Neural crest cell (in vitro differentiated cells): Measurements from ENCODE around the gene LRRK1. TPM values are rescaled to one million over a fixed set of nuclear protein-coding genes. Genes with fewer than 3 reads are reported as not detected.
A peak's percentile ranks its signal among the peaks of the same experiment; 100 is the strongest.
"Not testable (repeated sequence)": the region's sequence is repeated elsewhere in the genome, so short reads cannot be mapped to it uniquely, and the experiment has no call there.

Source experiments
- DNase-seq: peaks from one replicate; pipeline ENCODE4 v3.0.0; 2021; ENCODE audit warnings: low read depth, mixed read lengths, low spot score
- H3K27ac Mint-ChIP-seq: one replicate; pipeline ENCODE4 v1.8.0; 2021; ENCODE audit warnings: mild to moderate bottlenecking, mixed read lengths; ENCODE audit not compliant: unreplicated experiment
- H3K27me3 Mint-ChIP-seq: 2 replicates; pipeline ENCODE4 v1.8.0; 2021; ENCODE audit warnings: low read depth, mild to moderate bottlenecking, mixed read lengths
- H3K36me3 Mint-ChIP-seq: 2 replicates; pipeline ENCODE4 v1.8.0; 2021; ENCODE audit warnings: low read depth, mild to moderate bottlenecking, mixed read lengths
- H3K4me1 Mint-ChIP-seq: 2 replicates; pipeline ENCODE4 v1.8.0; 2021; ENCODE audit warnings: mixed read lengths
- H3K4me3 Mint-ChIP-seq: one replicate; pipeline ENCODE4 v1.8.0; 2021; ENCODE audit warnings: mild to moderate bottlenecking, mixed read lengths
- H3K9me3 Mint-ChIP-seq: 2 replicates; pipeline ENCODE4 v1.8.0; 2021; ENCODE audit warnings: mixed read lengths
- total RNA-seq: library from RNA; stranded (reverse); gene quantifications from 2 replicates; pipeline ENCODE4 v1.2.1, GENCODE V29; 2021
- TF ChIP-seq, protein P1 (sequence below): fragments of 200-600 bp; sonication (generic); conservative IDR thresholded peaks from 2 replicates; pipeline ENCODE4 v1.5.0; 2021; ENCODE audit warnings: antibody characterized with exemption, mild to moderate bottlenecking

The LRRK1 gene
- total RNA-seq, 1 donor from 2014 or later, result 1.7 TPM

DNA sequence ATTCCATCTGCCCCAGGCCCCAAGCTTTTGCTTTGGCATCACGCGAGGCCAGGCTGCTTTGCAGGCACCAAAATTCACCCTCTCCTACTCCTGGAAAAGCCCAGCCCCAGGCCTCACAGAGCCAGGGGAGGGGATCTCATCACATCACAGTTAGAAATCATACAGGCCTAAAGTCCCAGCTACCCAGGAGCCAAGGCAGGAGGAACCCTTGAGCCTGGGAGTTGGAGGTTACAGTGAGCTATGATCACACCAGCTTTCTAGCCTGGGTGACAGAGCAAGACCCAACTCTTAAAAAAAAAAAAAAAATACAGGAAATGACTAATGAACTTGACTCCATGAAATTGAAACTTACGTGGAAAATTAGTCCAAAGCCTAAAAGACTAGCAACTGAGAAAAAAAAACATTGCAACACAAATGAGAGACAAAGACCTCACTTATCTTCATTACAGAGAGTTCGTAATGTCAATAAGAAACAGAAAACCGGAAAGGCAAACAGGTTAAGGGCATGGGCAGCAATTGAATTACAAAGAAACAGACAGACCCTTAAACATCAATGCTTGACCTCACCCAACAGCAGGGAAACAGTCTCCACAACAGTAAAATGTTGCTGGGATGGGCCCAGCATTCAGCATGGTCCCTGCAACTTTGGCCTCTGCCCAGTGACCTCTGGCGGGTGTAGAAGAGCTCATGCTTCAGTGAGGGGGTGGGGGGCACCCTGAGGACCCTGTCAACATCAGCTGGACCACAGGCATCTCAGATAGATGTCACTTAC is 151.5 kb downstream of the LRRK1 start:
- no peaks in the 10 kb centered on the region for H3K36me3 Mint-ChIP-seq
- no peaks in the 10 kb centered on the region for H3K9me3 Mint-ChIP-seq
- no peak for DNase-seq
- TF ChIP-seq, protein P1, sequence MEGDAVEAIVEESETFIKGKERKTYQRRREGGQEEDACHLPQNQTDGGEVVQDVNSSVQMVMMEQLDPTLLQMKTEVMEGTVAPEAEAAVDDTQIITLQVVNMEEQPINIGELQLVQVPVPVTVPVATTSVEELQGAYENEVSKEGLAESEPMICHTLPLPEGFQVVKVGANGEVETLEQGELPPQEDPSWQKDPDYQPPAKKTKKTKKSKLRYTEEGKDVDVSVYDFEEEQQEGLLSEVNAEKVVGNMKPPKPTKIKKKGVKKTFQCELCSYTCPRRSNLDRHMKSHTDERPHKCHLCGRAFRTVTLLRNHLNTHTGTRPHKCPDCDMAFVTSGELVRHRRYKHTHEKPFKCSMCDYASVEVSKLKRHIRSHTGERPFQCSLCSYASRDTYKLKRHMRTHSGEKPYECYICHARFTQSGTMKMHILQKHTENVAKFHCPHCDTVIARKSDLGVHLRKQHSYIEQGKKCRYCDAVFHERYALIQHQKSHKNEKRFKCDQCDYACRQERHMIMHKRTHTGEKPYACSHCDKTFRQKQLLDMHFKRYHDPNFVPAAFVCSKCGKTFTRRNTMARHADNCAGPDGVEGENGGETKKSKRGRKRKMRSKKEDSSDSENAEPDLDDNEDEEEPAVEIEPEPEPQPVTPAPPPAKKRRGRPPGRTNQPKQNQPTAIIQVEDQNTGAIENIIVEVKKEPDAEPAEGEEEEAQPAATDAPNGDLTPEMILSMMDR, result no peak
- peak overlapping the region; percentile 73 for H3K4me3 Mint-ChIP-seq
- H3K4me1 Mint-ChIP-seq, result peaks cover 71% of the 10 kb centered on the region
- H3K27me3 Mint-ChIP-seq, result peaks cover 7% of the 10 kb centered on the region
- peak overlapping the region; percentile 97 for H3K27ac Mint-ChIP-seq

GRCh38 chr15:101071651-101072050 is 152.5 kb downstream of the LRRK1 start:
- H3K27ac Mint-ChIP-seq, result peak overlapping the region; percentile 76

DNA sequence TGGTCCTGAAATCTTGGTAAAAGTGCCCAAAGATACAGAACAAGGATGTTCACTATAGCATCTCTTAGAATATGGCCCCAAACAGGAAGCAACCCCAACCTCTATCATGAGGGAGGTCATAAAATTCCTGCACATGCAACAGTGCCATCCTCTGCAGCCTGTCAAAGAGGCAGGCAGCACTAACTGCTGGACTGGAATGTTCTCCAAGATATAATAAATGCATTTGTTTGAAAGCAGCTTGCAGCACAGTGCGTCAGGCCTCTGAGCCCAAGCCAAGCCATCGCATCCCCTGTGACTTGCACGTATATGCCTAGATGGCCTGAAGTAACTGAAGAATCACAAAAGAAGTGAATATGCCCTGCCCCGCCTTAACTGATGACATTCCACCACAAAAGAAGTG is 153.1 kb downstream of the LRRK1 start:
- not testable (repeated sequence) for H3K36me3 Mint-ChIP-seq, H3K27ac Mint-ChIP-seq, DNase-seq, H3K27me3 Mint-ChIP-seq, H3K9me3 Mint-ChIP-seq, H3K4me3 Mint-ChIP-seq
- H3K4me1 Mint-ChIP-seq, result peaks cover 64% of the 10 kb centered on the region

More at GRCh38 chr15:101071651-101072050, 152.5 kb downstream of the LRRK1 start:
- DNase-seq, result no peak
- H3K4me1 Mint-ChIP-seq, result peaks cover 68% of the 10 kb centered on the region
- H3K4me3 Mint-ChIP-seq, result no peak overlapping the region
- TF ChIP-seq, protein P1, result no peak
- H3K36me3 Mint-ChIP-seq, result no peaks in the 10 kb centered on the region
- peaks cover 9% of the 10 kb centered on the region for H3K27me3 Mint-ChIP-seq
- H3K9me3 Mint-ChIP-seq, result no peaks in the 10 kb centered on the region

GRCh38 chr15:101077806-101078668 is 158.9 kb downstream of the LRRK1 start:
- H3K4me3 Mint-ChIP-seq, H3K9me3 Mint-ChIP-seq, DNase-seq, H3K36me3 Mint-ChIP-seq: not testable (repeated sequence)
- Mint-ChIP-seq H3K27ac (peak overlapping the region; percentile 19), H3K4me1 (peaks cover 31% of the 10 kb centered on the region), H3K27me3 (peaks cover 12% of the 10 kb centered on the region)

GRCh38 chr15:101078669-101079323 is 159.6 kb downstream of the LRRK1 start:
- Mint-ChIP-seq H3K27ac (peak overlapping the region; percentile 19), H3K27me3 (peaks cover 9% of the 10 kb centered on the region), H3K4me1 (peaks cover 23% of the 10 kb centered on the region), H3K36me3 (no peaks in the 10 kb centered on the region), H3K4me3 (no peak overlapping the region), H3K9me3 (no peaks in the 10 kb centered on the region)
- DNase-seq, result no peak
- TF ChIP-seq, protein P1, result no peak

GRCh38 chr15:101081900-101082299 is 162.7 kb downstream of the LRRK1 start:
- DNase-seq, result no peak
- no peaks in the 10 kb centered on the region for H3K36me3 Mint-ChIP-seq
- TF ChIP-seq, protein P1, result no peak
- peaks cover 21% of the 10 kb centered on the region for H3K4me1 Mint-ChIP-seq
- H3K4me3 Mint-ChIP-seq, result no peak overlapping the region
- no peak overlapping the region for H3K27ac Mint-ChIP-seq
- H3K27me3 Mint-ChIP-seq, result peaks cover 3% of the 10 kb centered on the region
- no peaks in the 10 kb centered on the region for H3K9me3 Mint-ChIP-seq
